Gastroesophageal sphincter (tissue), 3 donors: ENCODE data around the gene CRYAB.

Experiments
- CTCF ChIP-seq, 4 experiments: fragments of 200-600 bp in 2 of 4; fragments of 450-650 bp in 2 of 4; sonication (generic) in 1 of 4; IDR thresholded peaks; one replicate each; pipeline ENCODE4 v1.5.1; 2017 to 2019; ENCODE audit warnings: antibody characterized with exemption in 4 of 4, mild to moderate bottlenecking in 2 of 4, moderate library complexity in 2 of 4
- POLR2A ChIP-seq, 2 donors: fragments of 450-650 bp; IDR thresholded peaks; one replicate each; pipeline ENCODE4 v1.6.1; 2017; ENCODE audit warnings: antibody characterized with exemption in 2 of 2, mild to moderate bottlenecking in 2 of 2, moderate library complexity in 1 of 2

DNA sequence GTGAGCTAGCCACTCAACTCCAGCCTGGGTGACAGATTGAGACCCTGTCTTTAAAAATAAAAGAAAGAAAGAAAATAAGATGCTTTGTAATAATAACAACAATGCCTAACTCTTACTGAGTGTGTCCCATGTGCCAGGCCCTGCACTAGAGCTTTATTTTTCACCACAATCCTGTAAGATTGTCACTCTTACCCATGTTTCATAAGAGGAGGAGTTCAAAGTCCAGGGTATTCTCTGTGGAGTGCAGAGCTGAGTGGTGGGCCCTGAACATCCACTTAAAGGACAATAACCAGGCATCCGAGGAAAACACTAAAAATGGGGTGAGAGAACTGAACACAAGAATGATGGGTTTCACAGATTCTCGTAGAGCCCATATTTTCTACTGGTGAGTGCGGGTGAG lies 6.2 kb upstream of the CRYAB start:
- TF ChIP-seq POLR2A (IDR thresholded peaks at IDR 0.05) (no peak), CTCF (IDR thresholded peaks at IDR 0.05) (no peak)
